A549 (cell line): ENCODE data around the gene S100A8.

Source experiments
- CHD2 ChIP-seq: fragments of 150-350 bp; IDR thresholded peaks from 2 replicates; pipeline ENCODE4 v1.6.1; 2014; ENCODE audit warnings: low read length; ENCODE audit not compliant: partially characterized antibody
- CTCF ChIP-seq: fragments of >200 bp; sonication (Bioruptor Twin); formaldehyde crosslinking; IDR thresholded peaks from 3 replicates; pipeline ENCODE4 v1.5.1; 2016
- HOXA7 ChIP-seq: fragments of 250-450 bp; sonication (Bioruptor Pico); IDR thresholded peaks from 2 replicates; pipeline ENCODE4 v1.5.0; 2020; ENCODE audit warnings: mild to moderate bottlenecking, moderate library complexity
- KDM5A ChIP-seq: fragments of 200-600 bp; sonication (generic); IDR thresholded peaks from 2 replicates; pipeline ENCODE4 v1.6.1; 2016; ENCODE audit warnings: antibody characterized with exemption, mild to moderate bottlenecking
- POLR2A ChIP-seq: IDR thresholded peaks from 2 replicates; pipeline ENCODE4 v1.6.1; 2012; ENCODE audit warnings: mild to moderate bottlenecking, low read length
- RAD21 ChIP-seq, 2 experiments: fragments of >200 bp in 1 of 2; sonication (Bioruptor Twin) in 1 of 2; formaldehyde crosslinking in 1 of 2; IDR thresholded peaks in 1 of 2; conservative IDR thresholded peaks in 1 of 2; 2 replicates in 1 of 2; 3 replicates in 1 of 2; pipeline ENCODE4 v1.6.1; 2012 to 2018; ENCODE audit warnings: inconsistent platforms in 1 of 2
- REST ChIP-seq: fragments of 200-600 bp; sonication (generic); IDR thresholded peaks from 2 replicates; pipeline ENCODE4 v1.6.1; 2016; ENCODE audit warnings: antibody characterized with exemption, mild to moderate bottlenecking, moderate library complexity
- RNF2 ChIP-seq: fragments of 200-600 bp; sonication (generic); IDR thresholded peaks from 2 replicates; pipeline ENCODE4 v1.6.1; 2016; ENCODE audit warnings: low read depth, mild to moderate bottlenecking, antibody characterized with exemption, moderate library complexity, borderline replicate concordance

- TF ChIP-seq CHD2: no peak
- no peak for TF ChIP-seq RAD21 (conservative IDR thresholded peaks at IDR 0.05 in 1 of 2, IDR thresholded peaks at IDR 0.05 in 1 of 2)
- no peak for TF ChIP-seq RNF2
- no peak for TF ChIP-seq CTCF
- no peak for TF ChIP-seq REST
- no peak for TF ChIP-seq KDM5A
- no peak for TF ChIP-seq POLR2A
- no peak for TF ChIP-seq HOXA7 (CRISPR knock-in tag)
Measured at GRCh38 chr1:153389401-153389800, 1.5 kb downstream of the S100A8 start.
